ENCODE data around the gene ZWILCH.

The ZWILCH gene

DNA sequence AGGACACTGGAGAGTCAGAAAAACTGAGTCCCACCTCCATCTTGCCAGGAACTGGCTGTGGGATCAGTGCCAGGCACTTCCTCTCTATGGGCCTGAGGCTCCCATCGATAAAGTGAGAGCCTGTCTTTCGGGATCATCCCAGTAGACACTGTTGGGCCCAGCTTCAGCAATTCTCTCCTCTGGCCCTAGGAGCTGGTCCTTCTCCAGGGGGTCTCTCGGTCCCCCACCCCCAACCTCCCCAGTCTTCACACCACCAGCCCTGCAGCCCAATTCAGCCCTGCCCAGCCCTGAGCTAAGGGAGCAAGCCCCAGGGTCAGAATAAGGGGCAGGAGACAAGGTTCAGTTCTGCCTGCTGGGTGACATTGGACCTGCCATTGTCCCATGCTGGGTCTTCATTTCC lies 65.2 kb downstream of the ZWILCH start:
- Histone ChIP-seq H3K4me3 (ENCODE audit: low read depth in 1 of 2, low read length in 1 of 2) (no peak overlapping the region), H3K36me3 (no peaks in the 10 kb centered on the region), H3K27ac (no peak overlapping the region), H3K4me1 (ENCODE audit: control insufficient read depth in 1 of 2, insufficient read depth in 1 of 2, low read depth in 1 of 2, low read length in 1 of 2) (peaks cover 0 to 5% of the 10 kb centered on the region in 2 experiments), H3K9me3 (no peaks in the 10 kb centered on the region), H3K27me3 (no peaks in the 10 kb centered on the region)
- TF ChIP-seq, protein P1, sequence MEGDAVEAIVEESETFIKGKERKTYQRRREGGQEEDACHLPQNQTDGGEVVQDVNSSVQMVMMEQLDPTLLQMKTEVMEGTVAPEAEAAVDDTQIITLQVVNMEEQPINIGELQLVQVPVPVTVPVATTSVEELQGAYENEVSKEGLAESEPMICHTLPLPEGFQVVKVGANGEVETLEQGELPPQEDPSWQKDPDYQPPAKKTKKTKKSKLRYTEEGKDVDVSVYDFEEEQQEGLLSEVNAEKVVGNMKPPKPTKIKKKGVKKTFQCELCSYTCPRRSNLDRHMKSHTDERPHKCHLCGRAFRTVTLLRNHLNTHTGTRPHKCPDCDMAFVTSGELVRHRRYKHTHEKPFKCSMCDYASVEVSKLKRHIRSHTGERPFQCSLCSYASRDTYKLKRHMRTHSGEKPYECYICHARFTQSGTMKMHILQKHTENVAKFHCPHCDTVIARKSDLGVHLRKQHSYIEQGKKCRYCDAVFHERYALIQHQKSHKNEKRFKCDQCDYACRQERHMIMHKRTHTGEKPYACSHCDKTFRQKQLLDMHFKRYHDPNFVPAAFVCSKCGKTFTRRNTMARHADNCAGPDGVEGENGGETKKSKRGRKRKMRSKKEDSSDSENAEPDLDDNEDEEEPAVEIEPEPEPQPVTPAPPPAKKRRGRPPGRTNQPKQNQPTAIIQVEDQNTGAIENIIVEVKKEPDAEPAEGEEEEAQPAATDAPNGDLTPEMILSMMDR (IDR thresholded peaks at IDR 0.05) = no peak

DNA sequence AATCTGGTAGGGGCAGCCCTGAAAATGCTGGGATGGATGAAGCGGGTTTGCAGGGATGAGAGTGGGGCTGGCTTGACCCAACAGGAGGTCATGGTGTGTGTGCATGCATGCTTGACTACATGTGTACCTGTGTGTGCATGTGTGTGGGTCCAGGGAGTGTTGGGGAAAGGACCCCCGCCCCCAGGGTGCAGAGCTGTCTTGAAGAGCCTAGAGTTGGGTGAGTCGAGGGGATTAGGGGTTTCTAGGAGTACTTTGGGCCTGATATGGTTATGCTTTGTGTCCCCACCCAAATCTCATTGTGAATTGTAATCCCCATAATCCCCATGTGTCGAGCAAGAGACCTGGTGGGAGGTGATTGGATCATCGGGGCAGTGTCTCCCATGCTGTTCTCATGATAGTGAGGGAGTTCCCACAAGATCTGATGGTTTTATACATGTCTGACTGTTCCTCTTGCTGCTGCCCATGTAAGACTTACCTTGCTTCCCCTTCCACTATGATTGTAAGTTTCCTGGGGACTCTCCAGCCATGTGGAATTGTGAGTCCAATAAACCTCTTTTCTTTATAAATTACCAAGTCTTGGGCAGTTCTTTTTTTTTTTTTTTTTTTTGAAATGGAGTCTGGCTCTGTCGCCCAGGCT lies 65.8 kb downstream of the ZWILCH start:
- no peaks in the 10 kb centered on the region for H3K9me3 ChIP-seq
- no peak overlapping the region for H3K4me3 ChIP-seq (ENCODE audit: low read depth in 1 of 2, low read length in 1 of 2)
- H3K4me1 ChIP-seq (ENCODE audit: control insufficient read depth in 1 of 2, insufficient read depth in 1 of 2, low read depth in 1 of 2, low read length in 1 of 2) = peaks cover 0 to 5% of the 10 kb centered on the region in 2 experiments
- H3K27ac ChIP-seq = no peak overlapping the region
- H3K27me3 ChIP-seq = no peaks in the 10 kb centered on the region
- TF ChIP-seq, protein P1 (IDR thresholded peaks at IDR 0.05) = no peak
- no peaks in the 10 kb centered on the region for H3K36me3 ChIP-seq

DNA sequence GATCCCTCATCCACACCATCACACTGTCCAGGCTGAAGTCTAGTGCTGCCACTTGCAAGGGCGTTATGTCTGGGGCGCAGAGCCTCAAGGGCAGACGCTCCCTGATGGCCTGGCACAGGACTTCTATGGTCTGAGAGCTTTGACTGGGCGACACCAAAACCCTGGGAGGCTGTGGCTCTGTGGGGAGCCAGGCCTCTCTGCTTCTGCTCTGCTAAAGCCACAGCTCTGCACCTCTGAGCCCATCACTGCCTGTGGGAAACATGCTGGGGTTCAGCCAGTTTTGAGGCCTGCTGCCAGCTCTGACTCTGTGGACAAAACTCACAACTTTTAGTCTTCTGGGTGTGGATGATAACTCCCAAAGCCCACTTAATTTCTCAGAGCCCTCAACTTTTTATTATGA lies 67.0 kb downstream of the ZWILCH start:
- Histone ChIP-seq H3K27ac (no peak overlapping the region), H3K4me1 (ENCODE audit: control insufficient read depth in 1 of 2, insufficient read depth in 1 of 2, low read depth in 1 of 2, low read length in 1 of 2) (peaks cover 0 to 1% of the 10 kb centered on the region in 2 experiments), H3K9me3 (no peaks in the 10 kb centered on the region), H3K36me3 (no peaks in the 10 kb centered on the region), H3K27me3 (no peaks in the 10 kb centered on the region), H3K4me3 (ENCODE audit: low read depth in 1 of 2, low read length in 1 of 2) (no peak overlapping the region)
- TF ChIP-seq, protein P1 (IDR thresholded peaks at IDR 0.05) = no peak

DNA sequence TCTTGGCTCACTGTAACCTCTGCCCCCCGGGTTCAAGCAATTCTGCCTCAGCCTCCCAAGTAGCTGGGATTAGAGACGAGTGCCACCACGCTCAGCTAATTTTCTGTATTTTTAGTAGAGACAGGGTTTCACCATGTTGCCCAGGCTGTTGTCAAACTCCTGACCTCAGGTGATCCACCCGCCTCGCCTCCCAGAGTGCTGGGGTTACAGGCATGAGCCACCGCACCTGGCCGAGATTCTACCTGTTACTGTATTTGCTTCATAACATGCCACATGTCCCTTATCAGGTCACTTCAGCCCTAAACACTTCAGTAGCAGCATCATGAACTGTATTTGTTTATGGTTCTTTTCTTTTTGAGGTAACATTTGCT lies 68.2 kb downstream of the ZWILCH start:
- H3K27ac ChIP-seq = no peak overlapping the region
- no peaks in the 10 kb centered on the region for H3K36me3 ChIP-seq
- TF ChIP-seq, protein P1 (IDR thresholded peaks at IDR 0.05) = no peak
- H3K4me1 ChIP-seq (ENCODE audit: control insufficient read depth in 1 of 2, insufficient read depth in 1 of 2, low read depth in 1 of 2, low read length in 1 of 2) = no peaks in the 10 kb centered on the region
- H3K27me3 ChIP-seq = no peaks in the 10 kb centered on the region
- no peaks in the 10 kb centered on the region for H3K9me3 ChIP-seq
- H3K4me3 ChIP-seq (ENCODE audit: low read depth in 1 of 2, low read length in 1 of 2) = no peak overlapping the region

DNA sequence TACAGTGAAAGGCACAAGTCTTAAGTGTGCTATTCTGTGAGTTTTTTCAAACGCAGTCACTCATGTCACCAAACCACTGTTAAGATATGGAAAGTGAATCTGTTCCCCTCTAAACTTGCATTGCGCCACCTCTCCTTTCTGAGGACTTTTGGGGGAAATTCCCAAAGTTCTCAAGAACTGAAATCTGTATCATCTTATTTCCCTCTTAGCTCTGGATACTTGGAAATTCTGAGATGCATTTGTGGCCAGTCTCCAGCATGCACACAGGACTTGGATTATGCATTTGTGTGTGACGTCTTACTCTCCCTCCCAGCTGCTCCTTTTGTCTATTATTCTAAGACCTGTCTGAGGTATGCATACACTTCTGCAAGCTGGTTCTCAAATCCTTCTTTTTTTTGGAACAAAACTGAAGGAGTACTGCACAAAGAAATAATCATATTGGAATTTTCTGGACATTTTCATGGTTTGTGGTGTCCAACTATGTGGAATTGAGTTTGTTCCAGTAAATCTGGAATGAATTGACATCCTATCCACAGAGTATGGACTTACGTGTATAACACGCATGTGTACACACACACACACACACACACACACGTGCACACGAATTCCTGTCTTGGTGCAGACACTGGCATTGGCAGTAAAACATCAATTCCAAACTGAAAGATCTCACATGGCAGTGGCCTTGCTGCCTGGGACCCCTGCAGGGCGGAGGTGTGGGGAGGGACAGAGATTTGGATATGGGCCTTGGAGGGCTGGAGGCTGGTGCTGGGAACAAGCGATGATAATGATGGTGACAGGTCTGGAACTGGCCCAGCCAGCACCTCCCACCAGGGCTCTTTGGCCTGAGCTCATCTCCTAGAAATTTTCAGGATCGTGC lies 68.8 kb downstream of the ZWILCH start:
- H3K27me3 ChIP-seq = no peaks in the 10 kb centered on the region
- TF ChIP-seq, protein P1 (IDR thresholded peaks at IDR 0.05) = no peak
- H3K4me3 ChIP-seq (ENCODE audit: low read depth in 1 of 2, low read length in 1 of 2) = no peak overlapping the region
- H3K4me1 ChIP-seq (ENCODE audit: control insufficient read depth in 1 of 2, insufficient read depth in 1 of 2, low read depth in 1 of 2, low read length in 1 of 2) = no peaks in the 10 kb centered on the region
- no peaks in the 10 kb centered on the region for H3K9me3 ChIP-seq
- no peaks in the 10 kb centered on the region for H3K36me3 ChIP-seq
- no peak overlapping the region for H3K27ac ChIP-seq
